ENCODE measurements around the gene HAVCR2. TPM values are rescaled to one million over a fixed set of nuclear protein-coding genes. Genes with fewer than 3 reads are reported as not detected.
"Not testable (repeated sequence)": the region's sequence is repeated elsewhere in the genome, so short reads cannot be mapped to it uniquely, and the experiment has no call there.

The HAVCR2 gene
- total RNA-seq, 1 donor from 2014 or later = 2.0 TPM

- DNase-seq (ENCODE audit: low read depth) = no peak
Measured at GRCh38 chr5:157088342-157088990, 20.4 kb downstream of the HAVCR2 start.

- DNase-seq (ENCODE audit: low read depth) = peak; percentile 62
Measured at GRCh38 chr5:157086751-157087359, 22.0 kb downstream of the HAVCR2 start.

GRCh38 chr5:157085930-157086329 is 22.9 kb downstream of the HAVCR2 start:
- no peak for DNase-seq (ENCODE audit: low read depth)

- no peak for DNase-seq (ENCODE audit: low read depth)
Measured at GRCh38 chr5:157080286-157080685, 28.6 kb downstream of the HAVCR2 start.

GRCh38 chr5:157076558-157076957 is 32.3 kb downstream of the HAVCR2 start:
- peak; percentile 87 for DNase-seq (ENCODE audit: low read depth)

GRCh38 chr5:157072508-157072907 is 36.3 kb downstream of the HAVCR2 start:
- DNase-seq (ENCODE audit: low read depth) = no peak

GRCh38 chr5:157069949-157070348 is 38.9 kb downstream of the HAVCR2 start:
- no peak for DNase-seq (ENCODE audit: low read depth)

GRCh38 chr5:157068785-157069184 is 40.1 kb downstream of the HAVCR2 start:
- no peak for DNase-seq (ENCODE audit: low read depth)

- DNase-seq (ENCODE audit: low read depth) = no peak
Measured at GRCh38 chr5:157068339-157068738, 40.5 kb downstream of the HAVCR2 start.

- DNase-seq (ENCODE audit: low read depth) = no peak
Measured at GRCh38 chr5:157067005-157067404, 41.8 kb downstream of the HAVCR2 start.

GRCh38 chr5:157066080-157066479 is 42.8 kb downstream of the HAVCR2 start:
- no peak for DNase-seq (ENCODE audit: low read depth)

- DNase-seq (ENCODE audit: low read depth) = no peak
Measured at GRCh38 chr5:157063776-157064430, 44.9 kb downstream of the HAVCR2 start.

GRCh38 chr5:157059891-157060290 is 49.0 kb downstream of the HAVCR2 start:
- DNase-seq (ENCODE audit: low read depth) = peak; percentile 97

- peak; percentile 100 for DNase-seq (ENCODE audit: low read depth)
Measured at GRCh38 chr5:157059093-157059539, 49.7 kb downstream of the HAVCR2 start, which contains the start of gene HAVCR1. Gene HAVCR1 (minus strand): TSS chr5:157059116. CDS start chr5:157057943, 1,173 bp downstream.

- no peak for DNase-seq (ENCODE audit: low read depth)
Measured at GRCh38 chr5:157057459-157058370, 51.1 kb downstream of the HAVCR2 start.

- DNase-seq (ENCODE audit: low read depth) = not testable (repeated sequence)
Measured at GRCh38 chr5:157056848-157057247, 52.0 kb downstream of the HAVCR2 start.

- DNase-seq (ENCODE audit: low read depth) = peak; percentile 64
Measured at GRCh38 chr5:157051604-157052245, 57.1 kb downstream of the HAVCR2 start.

- no peak for DNase-seq (ENCODE audit: low read depth)
Measured at GRCh38 chr5:157050050-157050449, 58.8 kb downstream of the HAVCR2 start.

- DNase-seq (ENCODE audit: low read depth) = peak; percentile 99
Measured at GRCh38 chr5:157049605-157050004, 59.2 kb downstream of the HAVCR2 start.

- no peak for DNase-seq (ENCODE audit: low read depth)
Measured at GRCh38 chr5:157047898-157048297, 60.9 kb downstream of the HAVCR2 start.

- not testable (repeated sequence) for DNase-seq (ENCODE audit: low read depth)
Measured at GRCh38 chr5:157047016-157047415, 61.8 kb downstream of the HAVCR2 start.

All from renal cortical epithelial cell (primary cell).